GM12864 (cell line): ENCODE results near the gene GALNT17.

ENCODE experiments used
- DNase-seq: peaks from one replicate; pipeline ENCODE4 v3.0.0-alpha.2; 2011; ENCODE audit warnings: low read depth
- H3K4me3 ChIP-seq: 2 replicates; pipeline ENCODE4 v1.5.1; 2011; ENCODE audit warnings: mild to moderate bottlenecking, low read depth, low read length, control low read depth
- TF ChIP-seq, protein P1 (sequence below): IDR thresholded peaks from 2 replicates; pipeline ENCODE4 v1.5.1; 2011; ENCODE audit warnings: low read depth, mild to moderate bottlenecking, moderate library complexity, low read length, control low read depth, inconsistent platforms; ENCODE audit errors: missing control alignments

GALNT17 gene

DNA sequence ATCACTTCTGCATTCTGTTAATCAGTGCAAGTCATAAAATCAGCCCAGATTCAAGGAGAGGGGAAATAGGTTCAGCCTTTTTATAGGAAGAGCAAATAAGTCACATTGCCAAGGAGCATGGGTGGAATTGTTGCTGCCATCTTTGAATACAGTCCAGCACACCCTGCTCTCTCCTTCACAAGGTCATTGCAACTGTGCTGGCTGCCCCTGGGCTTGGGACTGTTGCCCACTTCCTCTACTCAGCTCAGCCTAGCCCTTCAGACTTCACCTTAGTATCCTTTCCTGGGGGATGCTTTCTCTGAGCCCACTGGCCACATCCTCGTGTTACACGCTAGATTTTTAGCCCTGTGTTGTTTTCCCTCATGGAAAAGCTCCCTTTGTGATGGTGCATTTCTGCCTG is 527.7 kb downstream of the GALNT17 start:
- H3K4me3 ChIP-seq, result no peak overlapping the region
- TF ChIP-seq, protein P1, sequence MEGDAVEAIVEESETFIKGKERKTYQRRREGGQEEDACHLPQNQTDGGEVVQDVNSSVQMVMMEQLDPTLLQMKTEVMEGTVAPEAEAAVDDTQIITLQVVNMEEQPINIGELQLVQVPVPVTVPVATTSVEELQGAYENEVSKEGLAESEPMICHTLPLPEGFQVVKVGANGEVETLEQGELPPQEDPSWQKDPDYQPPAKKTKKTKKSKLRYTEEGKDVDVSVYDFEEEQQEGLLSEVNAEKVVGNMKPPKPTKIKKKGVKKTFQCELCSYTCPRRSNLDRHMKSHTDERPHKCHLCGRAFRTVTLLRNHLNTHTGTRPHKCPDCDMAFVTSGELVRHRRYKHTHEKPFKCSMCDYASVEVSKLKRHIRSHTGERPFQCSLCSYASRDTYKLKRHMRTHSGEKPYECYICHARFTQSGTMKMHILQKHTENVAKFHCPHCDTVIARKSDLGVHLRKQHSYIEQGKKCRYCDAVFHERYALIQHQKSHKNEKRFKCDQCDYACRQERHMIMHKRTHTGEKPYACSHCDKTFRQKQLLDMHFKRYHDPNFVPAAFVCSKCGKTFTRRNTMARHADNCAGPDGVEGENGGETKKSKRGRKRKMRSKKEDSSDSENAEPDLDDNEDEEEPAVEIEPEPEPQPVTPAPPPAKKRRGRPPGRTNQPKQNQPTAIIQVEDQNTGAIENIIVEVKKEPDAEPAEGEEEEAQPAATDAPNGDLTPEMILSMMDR, result no peak
- DNase-seq, result no peak

DNA sequence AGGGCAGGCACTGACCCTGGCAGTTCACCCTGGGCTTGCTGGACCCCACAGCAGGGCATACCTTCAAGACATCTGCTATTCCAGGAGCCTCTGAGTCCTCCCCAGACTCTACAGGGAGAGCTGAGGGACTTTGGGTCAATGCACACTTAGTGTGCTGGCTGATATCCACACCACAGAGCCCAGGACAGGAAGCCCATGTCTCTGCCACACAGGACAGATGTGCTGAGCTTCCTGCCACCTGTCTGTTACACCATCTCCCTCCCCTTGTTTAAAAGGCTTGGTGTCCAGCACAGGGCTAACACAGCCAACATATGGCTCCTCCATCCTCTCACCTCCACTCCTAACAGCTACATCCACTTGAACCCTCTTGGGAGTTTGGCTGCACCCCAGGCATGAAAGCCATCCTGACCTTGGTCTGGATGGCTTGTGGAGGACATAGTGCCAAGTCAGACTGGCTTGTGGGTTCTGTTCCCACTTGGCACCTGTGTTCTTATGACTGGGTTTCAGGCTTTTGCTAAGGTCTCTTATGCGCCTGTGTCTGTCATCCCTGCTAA is 529.8 kb downstream of the GALNT17 start:
- H3K4me3 ChIP-seq, result no peak overlapping the region
- DNase-seq, result no peak
- TF ChIP-seq, protein P1, result no peak

DNA sequence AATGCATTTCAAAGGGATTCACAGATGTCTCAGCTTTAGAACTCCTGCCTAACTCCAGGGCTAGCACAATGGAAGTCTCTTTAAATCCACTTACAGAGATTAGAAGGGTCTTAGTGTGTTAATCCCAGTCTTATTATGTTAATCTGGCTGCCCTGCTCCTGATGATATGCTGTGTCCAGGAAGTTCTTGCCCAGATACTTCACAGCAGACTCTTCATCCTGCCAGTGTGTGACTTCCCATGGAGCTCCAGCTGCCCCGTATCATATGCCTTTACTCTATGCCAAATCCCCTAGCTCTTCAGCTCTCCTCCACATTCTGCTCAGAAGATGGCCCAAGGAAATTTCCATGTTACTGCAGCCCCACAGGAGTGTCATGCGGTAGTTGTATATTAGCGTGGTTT is 533.8 kb downstream of the GALNT17 start:
- no peak overlapping the region for H3K4me3 ChIP-seq
- DNase-seq, result no peak
- TF ChIP-seq, protein P1, result no peak

DNA sequence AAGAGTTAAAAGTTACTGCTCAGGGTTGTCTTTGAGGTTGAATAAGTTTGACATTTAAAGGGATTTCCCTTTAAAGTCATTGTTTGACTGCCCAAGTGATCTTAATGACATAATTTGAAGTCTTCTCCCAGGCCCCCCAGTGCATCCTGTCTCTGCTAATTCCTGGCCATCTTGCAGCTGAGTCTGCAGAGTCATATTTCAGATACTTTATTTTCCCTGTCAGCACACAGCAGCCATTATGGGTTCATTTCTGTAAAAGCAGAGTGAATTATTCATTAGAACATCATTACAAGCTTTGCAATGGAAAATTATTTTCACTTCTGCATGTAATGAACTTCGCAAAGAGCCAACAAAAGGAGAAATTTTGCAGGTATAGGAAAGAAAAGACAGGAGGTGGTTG is 536.6 kb downstream of the GALNT17 start:
- TF ChIP-seq, protein P1, result no peak
- H3K4me3 ChIP-seq, result no peak overlapping the region
- no peak for DNase-seq

DNA sequence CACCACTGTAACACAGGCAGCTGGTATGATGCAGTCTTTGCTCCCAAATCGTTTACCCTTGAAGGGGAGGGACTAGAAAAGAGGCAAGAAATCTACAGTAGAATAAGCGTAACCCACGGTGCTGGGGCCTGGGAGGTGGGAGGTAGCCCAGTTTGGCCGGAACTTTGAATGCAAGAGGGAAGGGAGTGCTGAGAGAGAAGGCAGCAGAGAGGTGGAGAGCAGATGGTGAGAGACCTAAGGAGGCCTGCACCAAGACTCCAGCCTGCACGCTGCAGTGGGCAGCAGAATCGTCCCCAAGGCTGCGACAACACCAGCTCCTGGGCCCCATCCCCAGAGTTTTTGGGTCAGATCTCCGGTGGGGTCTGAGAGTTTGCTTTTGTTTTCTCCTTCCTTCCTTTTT is 547.5 kb downstream of the GALNT17 start:
- no peak overlapping the region for H3K4me3 ChIP-seq
- TF ChIP-seq, protein P1, result no peak
- DNase-seq, result no peak

DNA sequence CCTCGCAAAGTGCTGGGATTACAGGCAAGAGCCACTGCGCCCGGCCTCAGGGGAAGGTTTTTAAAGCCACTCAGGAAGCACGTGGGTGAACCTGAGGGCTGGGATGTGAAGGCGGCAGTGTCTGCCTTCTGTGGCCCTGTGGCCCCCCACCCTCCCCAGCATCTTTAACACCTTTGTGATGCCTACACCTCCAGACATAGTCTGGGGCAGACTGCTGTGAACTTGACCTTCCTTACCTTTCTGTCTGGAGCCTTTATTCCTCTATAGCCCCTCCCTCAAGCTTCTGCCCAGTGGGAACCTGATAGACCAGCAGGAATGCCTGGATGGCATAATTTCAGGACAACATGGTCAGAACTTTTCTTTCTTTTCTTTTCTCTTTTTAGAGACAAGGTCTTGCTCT is 550.2 kb downstream of the GALNT17 start:
- TF ChIP-seq, protein P1, result no peak
- H3K4me3 ChIP-seq, result no peak overlapping the region

DNA sequence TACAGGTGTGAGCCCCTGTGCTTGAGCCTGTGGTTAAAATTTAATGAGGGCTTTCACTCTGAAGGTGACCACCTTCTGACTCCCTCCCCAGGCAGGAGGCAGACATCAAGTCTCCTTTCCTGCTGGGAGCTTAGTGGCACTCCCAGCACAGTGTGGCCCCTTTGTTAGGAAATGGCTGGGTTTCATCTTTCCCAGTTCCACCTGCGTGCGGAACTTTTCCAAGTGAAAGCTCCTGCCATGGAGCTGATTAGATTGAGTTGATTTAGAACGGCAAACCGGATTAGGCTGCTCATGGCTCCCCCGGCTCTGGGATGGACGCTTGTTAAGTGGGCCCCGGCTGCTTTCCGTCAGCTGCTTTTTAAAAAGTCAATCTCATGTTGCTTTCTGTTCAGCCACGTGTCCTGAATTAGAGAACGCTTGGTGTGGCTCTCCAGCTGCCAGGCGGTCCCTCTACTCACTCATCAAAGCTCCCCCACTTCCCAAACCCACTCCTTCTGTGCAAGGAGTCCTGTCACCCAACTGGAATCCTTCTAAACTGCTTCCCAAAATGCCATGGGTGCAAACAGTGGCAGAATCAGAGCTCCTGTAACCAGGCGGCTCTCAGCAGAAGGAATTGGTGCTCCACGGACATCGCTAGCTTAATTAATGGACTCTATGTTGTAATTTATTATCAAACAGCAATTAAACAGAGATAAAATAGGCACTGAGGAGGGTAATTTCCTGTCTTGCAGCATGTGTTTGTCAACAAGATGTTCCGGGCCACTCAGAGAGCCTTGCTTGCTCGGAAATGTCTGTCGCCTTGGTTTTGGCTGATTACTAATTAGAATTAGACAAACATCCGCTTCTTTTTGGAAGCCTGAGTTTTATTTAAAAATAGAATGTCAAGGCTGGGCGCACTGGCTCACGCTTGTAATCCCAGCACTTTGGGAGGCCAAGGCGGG is 551.2 kb downstream of the GALNT17 start:
- TF ChIP-seq, protein P1, result no peak
- DNase-seq, result no peak

More for the DNA sequence above, 550.2 kb downstream of the GALNT17 start:
- DNase-seq, result no peak

More for the DNA sequence above, 551.2 kb downstream of the GALNT17 start:
- H3K4me3 ChIP-seq, result no peak overlapping the region
